HEK293 (cell line): ENCODE results near the gene FHIT.

Experiments
- GFI1B ChIP-seq: fragments of 450-650 bp; formaldehyde crosslinking; IDR thresholded peaks from 2 replicates; pipeline ENCODE4 v1.5.1; 2016; ENCODE audit warnings: missing biosample characterization, missing genetic modification characterization
- YY1 ChIP-seq: fragments of 450-650 bp; formaldehyde crosslinking; IDR thresholded peaks from 2 replicates; pipeline ENCODE4 v1.5.1; 2018; ENCODE audit warnings: missing biosample characterization, missing genetic modification characterization
- ZNF221 ChIP-seq: fragments of 450-650 bp; formaldehyde crosslinking; IDR thresholded peaks from 2 replicates; pipeline ENCODE4 v1.5.1; 2017; ENCODE audit warnings: missing biosample characterization, missing genetic modification characterization, borderline replicate concordance
- ZNF335 ChIP-seq: fragments of 450-650 bp; formaldehyde crosslinking; conservative IDR thresholded peaks from 2 replicates; pipeline ENCODE4 v1.5.1; 2016; ENCODE audit warnings: missing biosample characterization, missing genetic modification characterization
- ZNF404 ChIP-seq: fragments of 450-650 bp; formaldehyde crosslinking; IDR thresholded peaks from 2 replicates; pipeline ENCODE4 v1.5.1; 2017; ENCODE audit warnings: missing biosample characterization, missing genetic modification characterization
- ZNF596 ChIP-seq: fragments of 450-650 bp; IDR thresholded peaks from 2 replicates; pipeline ENCODE4 v1.5.0; 2018; ENCODE audit warnings: missing biosample characterization, mild to moderate bottlenecking, missing genetic modification characterization, moderate library complexity
- TF ChIP-seq, protein P1 (sequence below): fragments of 450-650 bp; formaldehyde crosslinking; IDR thresholded peaks from 2 replicates; pipeline ENCODE4 v1.5.1; 2016; ENCODE audit warnings: missing biosample characterization, missing genetic modification characterization
- TF ChIP-seq, protein P2 (sequence below): fragments of 450-650 bp; formaldehyde crosslinking; IDR thresholded peaks from 2 replicates; pipeline ENCODE4 v1.5.1; 2017; ENCODE audit warnings: missing biosample characterization, missing genetic modification characterization

DNA sequence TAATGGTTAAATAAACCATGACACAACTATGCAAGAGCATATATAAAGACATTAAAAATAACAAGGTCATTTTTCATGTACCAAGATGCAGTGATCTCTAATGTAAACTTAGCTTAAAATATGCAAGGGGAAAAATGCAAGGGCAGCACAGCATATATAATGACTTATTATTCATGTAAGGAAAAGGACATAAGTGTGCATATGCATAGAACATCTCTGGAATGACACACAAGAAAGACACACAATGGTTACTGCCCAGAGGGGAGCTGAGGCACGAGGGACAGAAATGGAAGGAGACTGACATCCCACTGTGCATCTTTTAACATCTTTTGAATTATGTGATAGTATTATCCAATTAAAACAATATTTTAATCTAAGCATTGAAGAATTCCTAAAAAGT is 79.0 kb downstream of the FHIT start:
- no peak for TF ChIP-seq ZNF596 (tag by site-specific recombination)
- TF ChIP-seq, protein P1, sequence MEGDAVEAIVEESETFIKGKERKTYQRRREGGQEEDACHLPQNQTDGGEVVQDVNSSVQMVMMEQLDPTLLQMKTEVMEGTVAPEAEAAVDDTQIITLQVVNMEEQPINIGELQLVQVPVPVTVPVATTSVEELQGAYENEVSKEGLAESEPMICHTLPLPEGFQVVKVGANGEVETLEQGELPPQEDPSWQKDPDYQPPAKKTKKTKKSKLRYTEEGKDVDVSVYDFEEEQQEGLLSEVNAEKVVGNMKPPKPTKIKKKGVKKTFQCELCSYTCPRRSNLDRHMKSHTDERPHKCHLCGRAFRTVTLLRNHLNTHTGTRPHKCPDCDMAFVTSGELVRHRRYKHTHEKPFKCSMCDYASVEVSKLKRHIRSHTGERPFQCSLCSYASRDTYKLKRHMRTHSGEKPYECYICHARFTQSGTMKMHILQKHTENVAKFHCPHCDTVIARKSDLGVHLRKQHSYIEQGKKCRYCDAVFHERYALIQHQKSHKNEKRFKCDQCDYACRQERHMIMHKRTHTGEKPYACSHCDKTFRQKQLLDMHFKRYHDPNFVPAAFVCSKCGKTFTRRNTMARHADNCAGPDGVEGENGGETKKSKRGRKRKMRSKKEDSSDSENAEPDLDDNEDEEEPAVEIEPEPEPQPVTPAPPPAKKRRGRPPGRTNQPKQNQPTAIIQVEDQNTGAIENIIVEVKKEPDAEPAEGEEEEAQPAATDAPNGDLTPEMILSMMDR (tag by site-specific recombination) = no peak
- TF ChIP-seq ZNF335 = no peak
- TF ChIP-seq ZNF404 = no peak
- TF ChIP-seq, protein P2, sequence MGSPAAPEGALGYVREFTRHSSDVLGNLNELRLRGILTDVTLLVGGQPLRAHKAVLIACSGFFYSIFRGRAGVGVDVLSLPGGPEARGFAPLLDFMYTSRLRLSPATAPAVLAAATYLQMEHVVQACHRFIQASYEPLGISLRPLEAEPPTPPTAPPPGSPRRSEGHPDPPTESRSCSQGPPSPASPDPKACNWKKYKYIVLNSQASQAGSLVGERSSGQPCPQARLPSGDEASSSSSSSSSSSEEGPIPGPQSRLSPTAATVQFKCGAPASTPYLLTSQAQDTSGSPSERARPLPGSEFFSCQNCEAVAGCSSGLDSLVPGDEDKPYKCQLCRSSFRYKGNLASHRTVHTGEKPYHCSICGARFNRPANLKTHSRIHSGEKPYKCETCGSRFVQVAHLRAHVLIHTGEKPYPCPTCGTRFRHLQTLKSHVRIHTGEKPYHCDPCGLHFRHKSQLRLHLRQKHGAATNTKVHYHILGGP = no peak
- no peak for TF ChIP-seq YY1 (tag by site-specific recombination)
- TF ChIP-seq GFI1B = no peak
- TF ChIP-seq ZNF221 = no peak
